ENCODE results near the gene APRT. TPM values are rescaled to one million over a fixed set of nuclear protein-coding genes. Genes with fewer than 3 reads are reported as not detected.

APRT gene
- polyA plus RNA-seq, 1 experiment: 152 TPM

DNA sequence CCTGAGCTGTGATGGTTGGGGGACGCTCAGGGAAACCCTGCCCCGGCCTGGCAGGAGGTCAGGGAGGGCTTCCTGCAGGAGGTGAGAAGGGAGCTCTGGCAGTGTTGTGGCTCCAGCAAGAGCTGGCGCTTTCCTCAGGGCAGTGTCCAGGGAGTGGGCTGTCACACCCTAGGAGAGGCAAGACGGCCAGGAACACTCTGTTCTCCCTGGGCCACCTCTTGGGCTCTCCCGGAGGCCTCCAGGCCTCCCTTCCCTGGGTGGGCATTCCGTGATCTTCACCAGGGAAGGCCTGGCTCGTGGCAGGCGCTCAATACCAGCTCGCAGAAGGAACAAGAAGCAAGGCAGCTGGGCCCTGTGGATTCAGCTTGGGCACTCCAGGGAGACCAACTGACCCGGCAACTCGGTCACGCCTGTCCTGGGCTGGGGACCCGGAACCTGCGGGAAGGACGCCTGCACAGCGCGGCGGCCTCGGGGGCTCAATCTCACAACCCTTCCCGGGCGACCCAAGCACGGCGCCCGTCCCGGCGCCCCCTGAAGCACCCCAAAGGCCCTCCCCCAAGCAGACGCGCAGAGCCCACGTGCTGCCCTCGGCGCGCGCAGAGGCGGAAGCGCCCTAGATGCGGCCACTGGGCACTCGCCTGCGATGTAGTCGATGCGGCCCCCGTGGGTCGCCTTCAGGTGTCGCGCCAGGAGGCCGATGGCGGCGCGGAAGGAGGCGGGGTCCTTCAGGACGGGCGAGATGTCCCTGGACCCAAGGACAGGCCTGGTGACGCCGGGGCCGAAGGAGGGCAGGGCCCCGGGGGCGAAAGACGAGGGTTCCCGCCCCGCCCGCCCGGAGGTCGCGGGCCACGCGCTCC lies 588 bp downstream of the APRT start:
- Histone ChIP-seq H3K27me3 (ENCODE audit: control insufficient read depth, insufficient read depth, low read length) (no peaks in the 10 kb centered on the region), H3K36me3 (ENCODE audit: control insufficient read depth, insufficient read depth, low read length) (peaks cover 8% of the 10 kb centered on the region), H3K4me3 (ENCODE audit: low read depth, low read length) (peak overlapping the region; percentile 86)
- CTCF ChIA-PET: interaction anchor here (1.0 to 2.4 kb wide), 4 partner anchors 10 to 74 kb away, joined by 3 to 11 read pairs (median 4); partner anchors contain the start of genes GALNS and TRAPPC2L
- TF ChIP-seq, protein P1, sequence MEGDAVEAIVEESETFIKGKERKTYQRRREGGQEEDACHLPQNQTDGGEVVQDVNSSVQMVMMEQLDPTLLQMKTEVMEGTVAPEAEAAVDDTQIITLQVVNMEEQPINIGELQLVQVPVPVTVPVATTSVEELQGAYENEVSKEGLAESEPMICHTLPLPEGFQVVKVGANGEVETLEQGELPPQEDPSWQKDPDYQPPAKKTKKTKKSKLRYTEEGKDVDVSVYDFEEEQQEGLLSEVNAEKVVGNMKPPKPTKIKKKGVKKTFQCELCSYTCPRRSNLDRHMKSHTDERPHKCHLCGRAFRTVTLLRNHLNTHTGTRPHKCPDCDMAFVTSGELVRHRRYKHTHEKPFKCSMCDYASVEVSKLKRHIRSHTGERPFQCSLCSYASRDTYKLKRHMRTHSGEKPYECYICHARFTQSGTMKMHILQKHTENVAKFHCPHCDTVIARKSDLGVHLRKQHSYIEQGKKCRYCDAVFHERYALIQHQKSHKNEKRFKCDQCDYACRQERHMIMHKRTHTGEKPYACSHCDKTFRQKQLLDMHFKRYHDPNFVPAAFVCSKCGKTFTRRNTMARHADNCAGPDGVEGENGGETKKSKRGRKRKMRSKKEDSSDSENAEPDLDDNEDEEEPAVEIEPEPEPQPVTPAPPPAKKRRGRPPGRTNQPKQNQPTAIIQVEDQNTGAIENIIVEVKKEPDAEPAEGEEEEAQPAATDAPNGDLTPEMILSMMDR (IDR thresholded peaks at IDR 0.05; ENCODE audit: insufficient read depth, low read depth, low read length): no peak
- no peak for DNase-seq (ENCODE audit: low read depth)
- POLR2A ChIA-PET: interaction anchor here (0.5 kb wide), 1 partner anchor 35 kb away, joined by 12 read pairs; no protein-coding TSS in a partner anchor

DNA sequence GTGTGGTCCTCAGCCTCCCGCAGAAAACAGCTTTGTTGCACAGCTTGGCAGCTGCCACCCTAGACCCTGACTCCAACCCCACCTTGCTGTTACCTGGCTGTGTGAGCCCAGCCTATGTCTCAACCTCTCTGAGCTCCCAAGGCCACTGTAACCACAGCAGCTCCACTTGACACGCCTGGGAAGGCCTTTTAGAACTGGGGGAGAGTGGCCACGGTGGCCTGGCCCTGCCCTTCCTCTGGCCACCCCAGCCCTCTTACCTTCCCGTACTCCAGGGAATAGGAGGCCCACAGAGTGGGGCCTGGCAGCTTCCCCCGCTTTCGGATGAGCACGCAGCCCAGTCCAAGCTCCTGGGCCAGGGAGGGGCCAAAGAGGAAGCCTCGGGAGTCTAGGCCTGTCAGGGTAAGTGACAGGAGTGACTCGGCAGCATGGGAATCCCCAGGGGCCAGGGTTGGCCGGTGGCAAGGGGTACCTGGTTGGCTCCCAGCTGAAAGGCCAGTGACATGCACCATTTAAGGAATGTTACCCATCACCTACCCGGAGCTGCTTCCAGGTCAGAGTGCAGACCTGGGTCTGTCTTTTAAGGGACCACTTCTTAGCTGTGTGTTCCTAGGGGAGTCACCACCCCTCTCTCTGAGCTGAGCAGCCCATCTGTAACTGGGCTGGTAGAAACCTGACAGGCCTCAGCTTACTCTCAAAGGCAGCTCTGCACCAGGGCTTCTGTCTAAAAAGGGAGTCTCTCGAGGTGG lies 1.4 kb downstream of the APRT start:
- H3K4me3 ChIP-seq (ENCODE audit: low read depth, low read length): peak overlapping the region; percentile 86
- ChIA-PET CTCF (interaction anchor here (0.7 to 2.4 kb wide), 4 partner anchors 9 to 73 kb away, joined by 3 to 11 read pairs (median 4); partner anchors contain the start of genes GALNS and TRAPPC2L), POLR2A (interaction anchor here (0.6 kb wide), 1 partner anchor 12 kb away, joined by 3 read pairs; no protein-coding TSS in a partner anchor)
- no peaks in the 10 kb centered on the region for H3K27me3 ChIP-seq (ENCODE audit: control insufficient read depth, insufficient read depth, low read length)
- TF ChIP-seq, protein P1 (IDR thresholded peaks at IDR 0.05; ENCODE audit: insufficient read depth, low read depth, low read length): no peak
- no peak for DNase-seq (ENCODE audit: low read depth)
- peaks cover 8% of the 10 kb centered on the region for H3K36me3 ChIP-seq (ENCODE audit: control insufficient read depth, insufficient read depth, low read length)

DNA sequence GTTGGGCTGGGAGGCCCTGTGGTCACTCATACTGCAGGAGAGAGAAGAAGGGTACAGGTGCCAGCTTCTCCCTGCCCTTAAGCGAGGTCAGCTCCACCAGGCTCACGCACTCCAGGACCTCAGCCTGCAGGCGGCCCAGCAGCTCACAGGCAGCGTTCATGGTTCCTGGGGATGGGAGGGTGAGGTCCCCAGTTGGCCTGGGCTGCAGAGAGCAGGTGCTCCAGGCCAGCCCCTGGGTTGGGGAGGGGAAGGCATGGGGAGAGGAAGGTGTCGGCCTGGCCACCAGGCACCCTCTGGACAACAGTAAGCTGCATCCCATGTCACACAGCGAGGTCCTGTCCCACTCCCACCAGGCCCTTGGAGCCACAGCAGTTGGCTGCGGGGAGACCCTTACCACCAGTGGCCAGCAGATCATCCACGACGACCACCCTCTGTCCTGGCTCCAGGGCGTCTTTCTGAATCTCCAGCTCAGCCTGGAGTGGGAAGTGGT lies 2.0 kb downstream of the APRT start:
- Histone ChIP-seq H3K4me3 (ENCODE audit: low read depth, low read length) (no peak overlapping the region), H3K36me3 (ENCODE audit: control insufficient read depth, insufficient read depth, low read length) (peaks cover 8% of the 10 kb centered on the region), H3K27me3 (ENCODE audit: control insufficient read depth, insufficient read depth, low read length) (no peaks in the 10 kb centered on the region)
- TF ChIP-seq, protein P1 (IDR thresholded peaks at IDR 0.05; ENCODE audit: insufficient read depth, low read depth, low read length): no peak
- ChIA-PET POLR2A (interaction anchor here (0.6 kb wide), 1 partner anchor 12 kb away, joined by 3 read pairs; no protein-coding TSS in a partner anchor), CTCF (interaction anchor here (0.7 to 2.4 kb wide), 4 partner anchors 9 to 72 kb away, joined by 3 to 11 read pairs (median 4); no protein-coding TSS in a partner anchor)
- no peak for DNase-seq (ENCODE audit: low read depth)

DNA sequence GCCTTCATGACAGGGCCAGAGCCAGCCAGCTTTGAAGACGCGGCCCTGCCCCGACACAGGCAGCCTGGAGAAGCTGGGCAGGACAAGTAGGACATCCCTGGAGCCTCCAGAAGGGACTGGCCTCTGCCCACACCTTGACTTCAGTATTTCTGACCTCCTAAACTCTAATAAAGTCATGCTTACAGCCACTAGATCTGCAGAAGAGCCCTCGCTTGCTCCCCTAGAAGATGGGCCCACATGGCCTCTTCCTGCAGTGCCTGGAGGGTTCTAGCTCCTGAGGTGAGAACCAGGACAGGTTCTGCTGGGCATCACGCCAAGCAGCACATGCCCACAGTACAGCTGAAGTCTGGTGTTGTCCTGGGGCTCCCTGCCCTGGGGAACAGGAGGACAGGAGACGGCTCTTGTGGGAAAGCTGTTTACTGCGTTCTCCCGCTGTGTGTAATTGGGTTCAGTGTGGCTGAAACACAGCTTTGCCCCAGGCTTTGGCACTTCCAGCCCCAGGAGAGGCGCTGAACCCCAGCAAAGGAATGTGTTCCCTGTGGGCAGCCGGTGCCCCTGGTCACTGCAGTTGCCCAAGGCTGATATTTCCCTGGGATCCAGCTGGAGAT lies 2.6 kb downstream of the APRT start:
- Histone ChIP-seq H3K4me3 (ENCODE audit: low read depth, low read length) (no peak overlapping the region), H3K36me3 (ENCODE audit: control insufficient read depth, insufficient read depth, low read length) (peaks cover 8% of the 10 kb centered on the region), H3K27me3 (ENCODE audit: control insufficient read depth, insufficient read depth, low read length) (no peaks in the 10 kb centered on the region)
- ChIA-PET CTCF (interaction anchor here (1.2 to 1.4 kb wide), 2 partner anchors 8 to 72 kb away, joined by 3 read pairs; no protein-coding TSS in a partner anchor), POLR2A (interaction anchor here (0.6 kb wide), 1 partner anchor 11 kb away, joined by 3 read pairs; no protein-coding TSS in a partner anchor)
- no peak for DNase-seq (ENCODE audit: low read depth)
- TF ChIP-seq, protein P1 (IDR thresholded peaks at IDR 0.05; ENCODE audit: insufficient read depth, low read depth, low read length): no peak

All from BJ (cell line).